Measurements from ENCODE around the gene POLR1E.

Gene POLR1E

GRCh38 chr9:37501957-37502596 lies 16.3 kb downstream of the POLR1E start:
- H3K27ac ChIP-seq (ENCODE audit: low read depth, low read length): no peak overlapping the region
- H3K9me3 ChIP-seq (ENCODE audit: insufficient read depth, low read length): no peaks in the 10 kb centered on the region
- H3K36me3 ChIP-seq (ENCODE audit: low read length): peaks cover 45% of the 10 kb centered on the region
- peaks cover 8% of the 10 kb centered on the region; the same call in 1 of the 2 replicates for H3F3A ChIP-seq (ENCODE audit: insufficient read depth)
- TF ChIP-seq CTCF (IDR thresholded peaks at IDR 0.05; ENCODE audit: insufficient read depth, low read length, poor library complexity, severe bottlenecking): no peak
- no peak for TF ChIP-seq EZH2phosphoT487 (conservative IDR thresholded peaks at IDR 0.05; ENCODE audit: low read length)
- H3K4me2 ChIP-seq (ENCODE audit: low read depth, low read length, poor library complexity, severe bottlenecking): no peak overlapping the region
- H2AFZ ChIP-seq (ENCODE audit: low read depth, low read length, severe bottlenecking): no peak overlapping the region
- H3K9ac ChIP-seq (ENCODE audit: low read length): no peak overlapping the region
- no peaks in the 10 kb centered on the region for H3K27me3 ChIP-seq (ENCODE audit: low read length)
- no peaks in the 10 kb centered on the region for H3K9me2 ChIP-seq (replicated peaks; ENCODE audit: insufficient read depth, low read length)
- no peaks in the 10 kb centered on the region for H4K20me1 ChIP-seq (ENCODE audit: low read depth, low read length)
- no peak overlapping the region for H3K4me3 ChIP-seq (ENCODE audit: insufficient read depth, low read length, poor library complexity, severe bottlenecking)
- no peaks in the 10 kb centered on the region for H3K79me2 ChIP-seq (ENCODE audit: insufficient read depth, low read length)

GRCh38 chr9:37503736-37504135 lies 18.0 kb downstream of the POLR1E start:
- H3K27me3 ChIP-seq (ENCODE audit: low read length): no peaks in the 10 kb centered on the region
- peaks cover 8% of the 10 kb centered on the region for H3F3A ChIP-seq (ENCODE audit: insufficient read depth)
- H2AFZ ChIP-seq (ENCODE audit: low read depth, low read length, severe bottlenecking): no peak overlapping the region
- H3K4me3 ChIP-seq (ENCODE audit: insufficient read depth, low read length, poor library complexity, severe bottlenecking): no peak overlapping the region
- H3K27ac ChIP-seq (ENCODE audit: low read depth, low read length): no peak overlapping the region
- no peaks in the 10 kb centered on the region for H4K20me1 ChIP-seq (ENCODE audit: low read depth, low read length)
- H3K36me3 ChIP-seq (ENCODE audit: low read length): peaks cover 33% of the 10 kb centered on the region
- no peak for TF ChIP-seq EZH2phosphoT487 (conservative IDR thresholded peaks at IDR 0.05; ENCODE audit: low read length)
- no peak for TF ChIP-seq CTCF (IDR thresholded peaks at IDR 0.05; ENCODE audit: insufficient read depth, low read length, poor library complexity, severe bottlenecking)
- no peak overlapping the region for H3K9ac ChIP-seq (ENCODE audit: low read length)
- no peaks in the 10 kb centered on the region for H3K9me3 ChIP-seq (ENCODE audit: insufficient read depth, low read length)
- H3K9me2 ChIP-seq (replicated peaks; ENCODE audit: insufficient read depth, low read length): no peaks in the 10 kb centered on the region
- no peak overlapping the region for H3K4me2 ChIP-seq (ENCODE audit: low read depth, low read length, poor library complexity, severe bottlenecking)
- H3K79me2 ChIP-seq (ENCODE audit: insufficient read depth, low read length): no peaks in the 10 kb centered on the region

GRCh38 chr9:37504605-37505004 lies 18.9 kb downstream of the POLR1E start:
- peaks cover 28% of the 10 kb centered on the region for H3K36me3 ChIP-seq (ENCODE audit: low read length)
- H3K27me3 ChIP-seq (ENCODE audit: low read length): no peaks in the 10 kb centered on the region
- no peaks in the 10 kb centered on the region for H3K9me3 ChIP-seq (ENCODE audit: insufficient read depth, low read length)
- H3K4me3 ChIP-seq (ENCODE audit: insufficient read depth, low read length, poor library complexity, severe bottlenecking): no peak overlapping the region
- H3K9me2 ChIP-seq (replicated peaks; ENCODE audit: insufficient read depth, low read length): no peaks in the 10 kb centered on the region
- no peak overlapping the region for H2AFZ ChIP-seq (ENCODE audit: low read depth, low read length, severe bottlenecking)
- H3K27ac ChIP-seq (ENCODE audit: low read depth, low read length): no peak overlapping the region
- no peaks in the 10 kb centered on the region for H3K79me2 ChIP-seq (ENCODE audit: insufficient read depth, low read length)
- H3F3A ChIP-seq (ENCODE audit: insufficient read depth): peaks cover 8% of the 10 kb centered on the region
- H3K9ac ChIP-seq (ENCODE audit: low read length): no peak overlapping the region
- no peak overlapping the region for H3K4me2 ChIP-seq (ENCODE audit: low read depth, low read length, poor library complexity, severe bottlenecking)
- no peak for TF ChIP-seq CTCF (IDR thresholded peaks at IDR 0.05; ENCODE audit: insufficient read depth, low read length, poor library complexity, severe bottlenecking)
- no peak for TF ChIP-seq EZH2phosphoT487 (conservative IDR thresholded peaks at IDR 0.05; ENCODE audit: low read length)
- H4K20me1 ChIP-seq (ENCODE audit: low read depth, low read length): no peaks in the 10 kb centered on the region

Measured in SU-DHL-6 (cell line).